Nephron progenitor cell (in vitro differentiated cells): ENCODE results near the gene NAMPT.
"Not testable (repeated sequence)": the region's sequence is repeated elsewhere in the genome, so short reads cannot be mapped to it uniquely, and the experiment has no call there.

ENCODE experiments used
- DNase-seq: peaks from one replicate; pipeline ENCODE4 v3.0.0; 2021
- H3K27ac Mint-ChIP-seq: 2 replicates; pipeline ENCODE4 v1.8.0; 2021; ENCODE audit warnings: mild to moderate bottlenecking, moderate library complexity, mixed read lengths
- H3K27me3 Mint-ChIP-seq: 2 replicates; pipeline ENCODE4 v1.8.0; 2021; ENCODE audit warnings: mild to moderate bottlenecking, low read depth, mixed read lengths; ENCODE audit not compliant: poor library complexity
- H3K36me3 Mint-ChIP-seq: 2 replicates; pipeline ENCODE4 v1.8.0; 2021; ENCODE audit warnings: low read depth, mixed read lengths
- H3K4me1 Mint-ChIP-seq: 2 replicates; pipeline ENCODE4 v1.8.0; 2021; ENCODE audit warnings: mixed read lengths
- H3K4me3 Mint-ChIP-seq: 2 replicates; pipeline ENCODE4 v1.8.0; 2021; ENCODE audit warnings: mild to moderate bottlenecking, moderate library complexity, mixed read lengths
- H3K9me3 Mint-ChIP-seq: 2 replicates; pipeline ENCODE4 v1.8.0; 2021; ENCODE audit warnings: mild to moderate bottlenecking, moderate library complexity, mixed read lengths
- CTCF ChIP-seq: fragments of 200-600 bp; sonication (generic); IDR thresholded peaks from 2 replicates; pipeline ENCODE4 v1.5.0; 2021; ENCODE audit warnings: antibody characterized with exemption

NAMPT gene

GRCh38 chr7:106218546-106218945 is 66.2 kb downstream of the NAMPT start:
- Mint-ChIP-seq H3K4me1 (peaks cover 6% of the 10 kb centered on the region), H3K36me3 (no peaks in the 10 kb centered on the region), H3K27me3 (peaks cover 13% of the 10 kb centered on the region), H3K9me3 (no peaks in the 10 kb centered on the region), H3K4me3 (no peak overlapping the region), H3K27ac (no peak overlapping the region)
- DNase-seq = no peak
- no peak for TF ChIP-seq CTCF

- no peak overlapping the region for H3K4me3 Mint-ChIP-seq
- H3K36me3 Mint-ChIP-seq = no peaks in the 10 kb centered on the region
- TF ChIP-seq CTCF = no peak
- peaks cover 6% of the 10 kb centered on the region for H3K4me1 Mint-ChIP-seq
- peaks cover 3% of the 10 kb centered on the region for H3K9me3 Mint-ChIP-seq
- H3K27ac Mint-ChIP-seq = peak overlapping the region; percentile 11
- no peak for DNase-seq
- H3K27me3 Mint-ChIP-seq = peaks cover 13% of the 10 kb centered on the region
These were observed 67.8 kb downstream of the NAMPT start for GRCh38 chr7:106216923-106217542.

- peaks cover 6% of the 10 kb centered on the region for H3K4me1 Mint-ChIP-seq
- DNase-seq = no peak
- peaks cover 8% of the 10 kb centered on the region for H3K9me3 Mint-ChIP-seq
- peaks cover 13% of the 10 kb centered on the region for H3K27me3 Mint-ChIP-seq
- peak overlapping the region; percentile 48 for H3K27ac Mint-ChIP-seq
- H3K36me3 Mint-ChIP-seq = no peaks in the 10 kb centered on the region
- H3K4me3 Mint-ChIP-seq = no peak overlapping the region
- TF ChIP-seq CTCF = no peak
These were observed 68.3 kb downstream of the NAMPT start for GRCh38 chr7:106216517-106216922.

GRCh38 chr7:106215868-106216516 is 68.8 kb downstream of the NAMPT start:
- DNase-seq = no peak
- peaks cover 13% of the 10 kb centered on the region for H3K27me3 Mint-ChIP-seq
- H3K4me3 Mint-ChIP-seq = no peak overlapping the region
- H3K36me3 Mint-ChIP-seq = no peaks in the 10 kb centered on the region
- no peak for TF ChIP-seq CTCF
- peaks cover 11% of the 10 kb centered on the region for H3K9me3 Mint-ChIP-seq
- peak overlapping the region; percentile 48 for H3K27ac Mint-ChIP-seq
- H3K4me1 Mint-ChIP-seq = peaks cover 6% of the 10 kb centered on the region

- DNase-seq, H3K36me3 Mint-ChIP-seq, H3K27me3 Mint-ChIP-seq, H3K4me1 Mint-ChIP-seq, H3K27ac Mint-ChIP-seq, H3K4me3 Mint-ChIP-seq: not testable (repeated sequence)
- peaks cover 37% of the 10 kb centered on the region for H3K9me3 Mint-ChIP-seq
These were observed 75.8 kb downstream of the NAMPT start for GRCh38 chr7:106208944-106209343.

- no peak for TF ChIP-seq CTCF
- H3K36me3 Mint-ChIP-seq = no peaks in the 10 kb centered on the region
- no peak for DNase-seq
- H3K4me1 Mint-ChIP-seq = no peaks in the 10 kb centered on the region
- H3K27me3 Mint-ChIP-seq = peaks cover 3% of the 10 kb centered on the region
- H3K9me3 Mint-ChIP-seq = peaks cover 34% of the 10 kb centered on the region
- H3K27ac Mint-ChIP-seq = no peak overlapping the region
- H3K4me3 Mint-ChIP-seq = no peak overlapping the region
These were observed 77.8 kb downstream of the NAMPT start for GRCh38 chr7:106206826-106207541.
